ENCODE results near the gene NDEL1.

Gene NDEL1

GRCh38 chr17:8466873-8467272, 31.2 kb downstream of the NDEL1 start:
- peak overlapping the region; percentile 81 for H3K27ac Mint-ChIP-seq

DNA sequence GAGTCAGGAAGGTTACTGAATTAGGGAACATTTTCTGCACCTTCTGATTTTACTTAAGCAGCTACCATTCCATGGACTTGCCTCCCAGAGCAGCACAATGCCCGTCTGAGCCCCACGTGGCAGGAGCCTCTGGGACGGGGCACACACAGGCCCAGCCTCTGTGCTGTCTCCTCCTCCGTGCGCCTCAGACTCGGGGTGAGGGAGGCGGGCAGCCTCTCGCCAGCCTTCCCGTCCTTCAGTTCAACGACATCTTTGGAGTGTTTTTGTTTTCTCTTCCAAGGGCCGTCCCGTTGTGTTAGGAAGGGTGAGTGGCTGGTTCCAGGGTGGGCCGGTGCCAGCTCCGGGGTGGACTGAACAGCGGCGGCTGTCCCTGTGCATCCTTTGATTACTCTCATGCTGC, 31.8 kb downstream of the NDEL1 start:
- H3K4me1 Mint-ChIP-seq: peaks cover 38% of the 10 kb centered on the region
- peaks cover 47% of the 10 kb centered on the region for H3K36me3 Mint-ChIP-seq (ENCODE audit: low read depth)

More at GRCh38 chr17:8466873-8467272, 31.2 kb downstream of the NDEL1 start:
- no peaks in the 10 kb centered on the region for H3K27me3 Mint-ChIP-seq (ENCODE audit: low read depth, poor library complexity)
- no peaks in the 10 kb centered on the region for H3K9me3 Mint-ChIP-seq
- no peak for DNase-seq
- TF ChIP-seq CTCF (IDR thresholded peaks at IDR 0.05): no peak
- H3K4me1 Mint-ChIP-seq: peaks cover 38% of the 10 kb centered on the region
- H3K36me3 Mint-ChIP-seq (ENCODE audit: low read depth): peaks cover 44% of the 10 kb centered on the region
- no peak overlapping the region for H3K4me3 Mint-ChIP-seq

DNA sequence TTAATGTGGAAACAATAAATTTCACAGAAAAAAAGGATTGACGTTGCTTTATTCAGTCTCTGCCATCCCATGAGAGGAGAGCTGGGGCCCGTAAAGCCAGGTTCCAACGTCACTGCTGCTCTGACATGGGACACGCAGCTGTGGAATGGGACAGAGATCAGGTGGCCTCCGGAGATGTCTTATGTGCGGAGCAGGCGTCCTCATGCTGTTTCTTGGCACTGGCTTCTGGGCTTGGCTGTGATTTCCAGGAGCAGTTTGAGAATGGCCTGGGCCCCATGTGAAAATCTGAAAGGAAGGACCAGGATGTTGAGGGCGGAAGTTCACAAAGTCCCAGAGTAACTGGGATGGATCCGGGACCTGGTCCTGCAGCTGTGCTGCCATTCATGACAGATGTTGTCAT, 32.4 kb downstream of the NDEL1 start:
- H3K4me3 Mint-ChIP-seq: no peak overlapping the region
- H3K4me1 Mint-ChIP-seq: peaks cover 36% of the 10 kb centered on the region
- no peak for DNase-seq
- peaks cover 50% of the 10 kb centered on the region for H3K36me3 Mint-ChIP-seq (ENCODE audit: low read depth)
- no peaks in the 10 kb centered on the region for H3K27me3 Mint-ChIP-seq (ENCODE audit: low read depth, poor library complexity)
- no peak for TF ChIP-seq CTCF (IDR thresholded peaks at IDR 0.05)
- no peaks in the 10 kb centered on the region for H3K9me3 Mint-ChIP-seq
- peak overlapping the region; percentile 64 for H3K27ac Mint-ChIP-seq

More for the DNA sequence above, 31.8 kb downstream of the NDEL1 start:
- Mint-ChIP-seq H3K9me3 (no peaks in the 10 kb centered on the region), H3K4me3 (no peak overlapping the region), H3K27ac (peak overlapping the region; percentile 81), H3K27me3 (ENCODE audit: low read depth, poor library complexity) (no peaks in the 10 kb centered on the region)
- TF ChIP-seq CTCF (IDR thresholded peaks at IDR 0.05): no peak
- DNase-seq: no peak

DNA sequence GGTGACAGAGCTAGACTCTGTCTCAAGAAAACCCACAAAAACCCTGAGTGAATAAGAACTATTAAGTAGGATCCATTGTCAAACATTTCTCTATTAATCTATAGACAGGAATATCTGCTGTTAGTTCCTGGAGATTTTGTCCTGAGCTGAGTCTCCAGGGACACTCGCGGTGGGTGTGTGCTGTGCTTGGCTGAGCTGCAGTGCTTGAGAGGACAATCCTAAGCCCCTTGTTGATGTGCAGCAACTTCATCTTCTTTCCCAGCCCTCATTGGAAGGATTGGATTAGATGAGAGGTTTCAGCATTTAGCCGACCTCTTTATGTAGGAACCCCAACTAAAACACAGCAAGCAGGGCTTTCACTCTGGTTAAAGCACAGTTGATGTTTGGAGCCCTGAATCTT, 33.3 kb downstream of the NDEL1 start:
- no peak overlapping the region for H3K4me3 Mint-ChIP-seq
- no peak for TF ChIP-seq CTCF (IDR thresholded peaks at IDR 0.05)
- H3K27ac Mint-ChIP-seq: peak overlapping the region; percentile 64
- H3K4me1 Mint-ChIP-seq: peaks cover 33% of the 10 kb centered on the region
- no peaks in the 10 kb centered on the region for H3K9me3 Mint-ChIP-seq
- H3K27me3 Mint-ChIP-seq (ENCODE audit: low read depth, poor library complexity): no peaks in the 10 kb centered on the region
- no peak for DNase-seq
- H3K36me3 Mint-ChIP-seq (ENCODE audit: low read depth): peaks cover 53% of the 10 kb centered on the region

DNA sequence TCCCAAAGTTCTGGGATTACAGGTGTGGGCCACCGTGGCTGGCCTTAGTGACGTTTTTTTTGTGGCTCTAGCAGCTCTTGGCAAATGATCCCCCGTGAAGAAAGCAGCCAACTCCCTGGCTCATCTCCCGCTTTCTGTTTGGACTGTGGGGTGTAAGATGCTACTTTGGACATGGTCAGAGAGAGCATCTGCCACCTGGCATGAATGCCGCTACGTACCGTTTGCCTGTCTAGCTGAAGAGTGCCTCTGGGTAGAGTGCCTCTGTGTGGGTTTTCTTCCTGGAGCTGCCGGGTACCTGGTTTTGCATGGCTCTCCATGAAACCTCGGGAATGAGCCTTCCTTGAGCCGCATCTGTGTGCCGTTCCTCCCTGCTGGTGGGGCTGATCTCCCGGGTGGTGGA, 34.3 kb downstream of the NDEL1 start:
- Mint-ChIP-seq H3K4me1 (peaks cover 28% of the 10 kb centered on the region), H3K27me3 (ENCODE audit: low read depth, poor library complexity) (no peaks in the 10 kb centered on the region), H3K9me3 (no peaks in the 10 kb centered on the region), H3K27ac (peak overlapping the region; percentile 83), H3K4me3 (no peak overlapping the region), H3K36me3 (ENCODE audit: low read depth) (peaks cover 56% of the 10 kb centered on the region)
- no peak for DNase-seq
- TF ChIP-seq CTCF (IDR thresholded peaks at IDR 0.05): no peak

DNA sequence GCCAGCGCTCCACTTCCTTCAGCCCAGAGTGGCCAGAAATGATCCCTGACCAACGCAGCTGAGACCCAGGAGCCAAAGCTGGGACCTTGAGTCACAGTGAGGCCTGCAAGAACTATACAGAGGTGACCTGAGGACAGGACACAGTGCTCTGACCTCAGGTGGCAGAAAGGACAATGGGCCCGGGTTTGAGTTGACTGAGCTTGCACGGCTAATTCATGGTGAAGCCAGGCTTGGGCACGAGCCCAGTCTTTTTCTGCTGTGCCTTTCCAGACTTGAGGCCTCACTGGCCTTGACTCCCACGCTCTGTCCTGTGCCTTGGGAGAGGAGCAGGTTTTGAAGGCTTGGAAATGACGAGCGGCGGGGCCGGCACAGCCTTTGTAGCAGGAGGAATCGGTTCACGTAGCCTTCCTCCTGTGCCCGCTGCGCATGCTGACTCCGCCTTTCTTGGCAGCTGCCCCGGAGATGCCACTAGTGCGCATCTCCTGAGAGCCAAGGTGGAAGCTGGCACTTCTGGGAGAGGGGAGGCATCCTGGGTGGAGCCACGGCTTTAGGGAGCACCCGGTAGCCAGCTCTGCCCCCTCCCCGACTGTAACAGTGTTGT, 34.9 kb downstream of the NDEL1 start:
- Mint-ChIP-seq H3K4me1 (peaks cover 22% of the 10 kb centered on the region), H3K27me3 (ENCODE audit: low read depth, poor library complexity) (no peaks in the 10 kb centered on the region), H3K36me3 (ENCODE audit: low read depth) (peaks cover 62% of the 10 kb centered on the region), H3K27ac (peak overlapping the region; percentile 83), H3K9me3 (no peaks in the 10 kb centered on the region), H3K4me3 (no peak overlapping the region)
- no peak for DNase-seq
- TF ChIP-seq CTCF (IDR thresholded peaks at IDR 0.05): no peak
